HG02884 (cell line): ENCODE results near the gene NMRK1.

Experiments
- ATAC-seq: cut with Tn5 transposase; IDR thresholded peaks from one replicate; pipeline ENCODE4 v1.9.1; 2021; ENCODE audit warnings: mild to moderate bottlenecking, moderate library complexity; ENCODE audit not compliant: unreplicated experiment

Gene NMRK1

GRCh38 chr9:75087824-75088645 is at the start of gene NMRK1, which contains the start of gene OSTF1:
NMRK1 (minus strand) TSS chr9:75088155; CDS start chr9:75083115, 5,040 bp downstream.
OSTF1 (plus strand) TSS chr9:75088514; CDS start chr9:75088693, 179 bp downstream.
- ATAC-seq: peak; percentile 80

- no peak for ATAC-seq
These were observed 46.5 kb upstream of the NMRK1 start for GRCh38 chr9:75134495-75134894.

GRCh38 chr9:75133396-75133795 is 45.4 kb upstream of the NMRK1 start:
- ATAC-seq: no peak

- no peak for ATAC-seq
These were observed 44.3 kb upstream of the NMRK1 start for GRCh38 chr9:75132244-75132643.

GRCh38 chr9:75131700-75132099 is 43.7 kb upstream of the NMRK1 start:
- no peak for ATAC-seq

- ATAC-seq: no peak
These were observed 42.8 kb upstream of the NMRK1 start for GRCh38 chr9:75130621-75131230.

- ATAC-seq: no peak
These were observed 42.2 kb upstream of the NMRK1 start for GRCh38 chr9:75130172-75130571.

- ATAC-seq: no peak
These were observed 40.6 kb upstream of the NMRK1 start for GRCh38 chr9:75128535-75128934.

- ATAC-seq: no peak
These were observed 35.7 kb upstream of the NMRK1 start for GRCh38 chr9:75123696-75124095.

GRCh38 chr9:75121914-75122558 is 34.1 kb upstream of the NMRK1 start:
- ATAC-seq: no peak

GRCh38 chr9:75120686-75121085 is 32.7 kb upstream of the NMRK1 start:
- ATAC-seq: no peak

- ATAC-seq: no peak
These were observed 29.6 kb upstream of the NMRK1 start for GRCh38 chr9:75117564-75117963.

GRCh38 chr9:75116306-75116705 is 28.4 kb upstream of the NMRK1 start:
- no peak for ATAC-seq

- ATAC-seq: no peak
These were observed 24.8 kb upstream of the NMRK1 start for GRCh38 chr9:75112789-75113188.

GRCh38 chr9:75111019-75111622 is 23.2 kb upstream of the NMRK1 start:
- no peak for ATAC-seq

GRCh38 chr9:75109210-75109839 is 21.4 kb upstream of the NMRK1 start:
- no peak for ATAC-seq

GRCh38 chr9:75108571-75108970 is 20.6 kb upstream of the NMRK1 start:
- ATAC-seq: no peak

GRCh38 chr9:75106857-75107256 is 18.9 kb upstream of the NMRK1 start:
- ATAC-seq: no peak

GRCh38 chr9:75105841-75106240 is 17.9 kb upstream of the NMRK1 start:
- ATAC-seq: no peak

GRCh38 chr9:75105019-75105540 is 17.1 kb upstream of the NMRK1 start:
- ATAC-seq: no peak

GRCh38 chr9:75104607-75105006 is 16.7 kb upstream of the NMRK1 start:
- ATAC-seq: no peak
